UCSD-AML1 (cell line): ENCODE data around the gene XPO1.
"Not testable (repeated sequence)": the region's sequence is repeated elsewhere in the genome, so short reads cannot be mapped to it uniquely, and the experiment has no call there.

Experiments
- DNase-seq: peaks from one replicate; lab custom pipeline; 2025; ENCODE audit not compliant: unreplicated experiment; lab: John Stamatoyannopoulos, UW

The XPO1 gene

DNA sequence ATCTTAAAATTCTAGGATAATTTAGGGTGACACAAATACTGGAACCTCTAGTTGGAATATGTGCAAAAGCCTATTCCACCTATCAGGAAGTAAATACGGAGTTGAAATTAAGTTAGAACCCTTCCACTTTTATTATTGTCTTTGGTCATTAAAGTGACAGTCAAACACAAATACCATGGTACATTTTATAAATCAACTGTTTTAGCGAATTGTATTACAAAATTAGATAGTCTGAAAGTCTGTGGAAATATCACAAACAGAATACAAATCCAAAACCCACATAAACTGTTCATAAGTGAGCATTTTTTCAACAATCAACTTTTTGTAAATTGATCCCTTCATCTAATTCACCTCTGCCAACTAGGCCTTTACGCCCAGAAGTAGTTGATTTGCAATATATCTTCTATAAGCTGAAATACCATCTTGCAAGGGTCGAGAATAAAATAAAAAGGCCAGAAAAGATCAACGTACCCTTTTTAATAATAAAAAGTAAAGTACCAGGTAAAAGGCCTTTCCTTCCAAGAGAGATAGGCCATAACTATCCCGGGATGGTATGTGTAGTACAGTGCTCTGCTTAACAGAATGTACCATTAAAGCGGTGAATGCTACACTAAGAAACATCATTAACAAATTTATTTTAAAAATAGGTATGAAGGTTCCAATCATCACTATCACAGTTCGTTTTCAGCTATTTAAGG is 68.6 kb downstream of the XPO1 start:
- no peak for DNase-seq

DNA sequence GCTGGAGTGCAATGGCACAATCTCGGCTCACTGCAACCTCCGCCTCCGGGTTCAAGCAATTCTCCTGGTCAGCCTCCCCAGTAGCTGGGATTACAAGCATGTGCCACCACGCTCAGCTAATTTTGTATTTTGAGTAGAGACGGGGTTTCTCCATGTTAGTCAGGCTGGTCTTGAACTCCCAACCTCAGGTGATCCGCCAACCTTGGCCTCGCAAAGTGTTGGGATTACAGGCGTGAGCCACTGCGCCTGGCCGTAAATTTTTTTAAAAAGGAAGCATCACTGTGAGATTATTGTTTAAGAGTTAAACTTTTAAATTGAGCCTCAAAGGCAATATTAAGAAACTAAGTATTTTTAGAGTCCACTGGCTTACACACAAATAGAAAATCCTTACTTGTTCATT is 69.9 kb downstream of the XPO1 start:
- DNase-seq = not testable (repeated sequence)

DNA sequence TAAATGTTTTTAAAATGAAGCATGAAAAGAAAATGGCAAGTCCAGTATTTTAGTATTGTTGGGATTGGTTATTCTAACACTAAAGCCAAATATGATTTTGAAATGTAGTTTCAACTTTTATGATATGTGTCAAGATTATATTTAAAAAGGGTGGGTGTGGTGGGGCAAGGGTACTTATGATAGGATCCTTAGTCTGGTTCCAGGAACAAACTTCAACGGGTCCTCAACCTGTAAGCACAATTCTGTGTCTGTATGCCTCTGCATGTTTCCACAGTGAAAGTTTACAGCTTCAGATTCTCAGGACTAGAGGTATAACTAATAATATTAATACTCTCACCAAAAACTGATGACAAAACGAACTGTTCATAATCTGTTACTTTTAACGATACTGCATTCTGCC is 73.1 kb downstream of the XPO1 start:
- no peak for DNase-seq

DNA sequence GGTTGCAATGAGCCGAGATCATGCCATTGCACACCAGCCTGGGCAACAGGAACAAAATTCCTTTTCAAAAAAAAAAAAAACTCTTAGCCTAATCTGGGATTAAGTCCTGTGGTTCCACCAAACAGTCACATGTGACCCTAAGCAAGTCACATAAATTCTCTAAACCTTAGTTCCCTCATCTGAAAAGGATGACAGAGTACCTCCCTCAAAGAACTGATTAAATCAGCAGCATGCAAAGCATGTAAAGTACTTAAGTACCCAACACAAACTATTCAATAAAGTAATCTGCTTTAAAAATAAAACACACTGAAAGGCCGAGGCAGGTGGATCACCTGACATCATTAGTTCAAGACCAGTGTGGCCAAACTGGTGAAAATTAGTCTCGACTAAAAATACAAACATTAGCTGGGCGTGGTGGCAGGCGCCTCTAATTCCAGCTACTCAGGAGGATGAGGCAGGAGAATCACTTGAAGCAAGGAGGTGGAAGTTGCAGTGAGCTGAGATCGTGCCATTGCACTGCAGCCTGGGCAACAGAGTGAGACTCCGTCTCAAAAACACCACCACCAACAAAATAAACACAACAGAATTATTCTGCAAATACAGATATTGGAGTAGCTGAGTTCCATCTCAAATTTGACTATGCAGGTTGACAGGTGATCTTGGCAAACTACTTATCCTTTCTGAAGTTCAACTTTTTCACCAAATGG is 74.2 kb downstream of the XPO1 start:
- DNase-seq = no peak

DNA sequence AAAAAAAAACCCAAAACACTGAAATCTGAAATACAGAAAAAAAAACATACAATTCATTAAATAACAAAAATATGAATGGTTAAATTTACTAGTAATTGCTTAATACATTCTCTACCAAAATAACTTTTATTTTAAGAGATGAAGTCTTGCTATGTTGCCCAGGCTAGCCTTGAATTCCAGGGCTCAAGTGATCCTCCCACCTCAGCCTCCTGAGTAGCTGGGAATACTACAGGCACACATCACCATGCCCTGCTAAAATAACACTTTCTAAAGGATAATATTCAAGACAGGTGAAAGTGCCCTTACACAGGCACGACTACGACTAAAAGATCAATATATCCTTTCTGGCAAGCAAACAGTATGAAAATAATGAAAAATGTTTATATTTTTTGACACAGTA is 76.8 kb downstream of the XPO1 start:
- DNase-seq = no peak

DNA sequence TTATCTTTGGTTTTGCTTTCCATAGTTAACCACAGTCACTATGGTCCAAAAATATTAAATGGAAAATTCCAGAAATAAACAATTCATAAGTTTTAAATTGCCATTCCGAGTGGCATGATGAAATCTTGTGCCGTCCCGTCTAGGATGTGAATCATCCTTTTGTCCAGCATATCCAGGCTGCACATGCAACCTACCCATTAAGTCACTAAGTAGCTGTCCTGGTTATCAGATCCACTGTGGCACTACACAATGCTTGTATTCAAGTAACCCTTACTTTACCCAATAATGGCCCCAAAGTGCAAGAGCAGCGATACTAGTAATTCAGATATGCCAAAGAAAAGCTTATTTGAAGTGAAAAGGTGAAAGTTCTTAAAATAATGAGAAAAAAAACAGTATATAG is 78.0 kb downstream of the XPO1 start:
- DNase-seq = no peak

DNA sequence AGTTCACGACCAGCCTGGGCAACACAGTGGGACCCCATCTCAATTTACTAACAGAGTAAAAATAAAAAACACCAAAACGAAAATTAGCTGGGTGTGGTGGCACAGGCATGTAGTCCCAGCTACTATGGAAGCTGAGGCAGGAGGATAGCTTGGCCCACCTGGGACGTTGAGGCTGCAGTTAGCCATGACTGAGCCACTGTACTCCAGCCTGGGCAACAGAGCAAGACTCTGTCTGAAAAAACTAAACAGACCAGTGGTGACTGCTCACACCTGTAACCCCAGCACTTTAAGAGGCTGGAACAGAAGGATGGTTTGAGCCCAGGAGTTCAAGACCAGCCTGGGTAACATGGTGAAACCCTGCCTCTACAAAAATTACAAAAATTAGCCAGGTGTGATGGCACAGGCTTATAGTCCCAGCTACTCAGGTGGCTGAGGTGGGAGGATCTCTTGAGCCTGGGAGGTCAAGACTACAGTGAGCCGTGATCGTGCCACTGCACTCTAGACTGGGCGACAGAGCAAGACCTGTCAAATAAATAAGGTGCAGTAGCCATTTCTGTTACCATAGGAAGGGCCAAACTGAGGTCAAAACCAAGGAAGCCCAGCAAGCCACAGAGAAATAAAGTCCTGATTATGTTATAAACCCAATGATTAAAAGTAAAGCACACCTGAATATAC is 81.3 kb downstream of the XPO1 start:
- no peak for DNase-seq

DNA sequence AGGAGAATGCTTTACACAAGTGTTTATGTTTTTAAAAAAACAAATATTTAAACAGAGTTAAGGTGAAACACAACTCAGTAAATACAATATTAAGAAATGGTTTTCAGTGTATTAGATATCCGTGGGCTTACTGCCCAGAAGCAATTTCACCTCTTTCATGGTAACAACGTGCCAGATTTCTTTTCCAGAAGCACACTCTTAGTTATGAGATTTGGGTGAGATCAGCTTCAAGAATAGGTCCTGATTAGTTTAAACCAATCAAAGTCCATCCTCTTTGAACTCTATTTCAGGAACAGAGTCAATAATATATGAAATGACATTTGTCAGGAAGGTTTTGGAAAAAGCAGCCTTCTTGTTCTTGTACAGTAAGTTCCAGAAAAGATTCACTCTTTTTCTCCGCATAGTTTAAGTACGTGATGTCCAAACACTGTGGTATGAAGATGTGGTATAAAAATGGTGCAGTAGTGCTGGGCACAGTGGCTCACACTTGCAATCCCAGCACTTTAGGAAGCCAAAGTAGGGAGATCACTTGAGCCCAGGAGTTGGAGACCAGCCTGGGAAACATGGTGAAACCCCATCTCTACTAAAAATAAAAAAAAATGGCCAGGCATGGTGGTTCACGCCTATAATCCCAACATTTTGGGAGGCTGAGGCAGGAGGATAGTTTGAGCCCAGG is 81.9 kb downstream of the XPO1 start:
- DNase-seq = no peak

DNA sequence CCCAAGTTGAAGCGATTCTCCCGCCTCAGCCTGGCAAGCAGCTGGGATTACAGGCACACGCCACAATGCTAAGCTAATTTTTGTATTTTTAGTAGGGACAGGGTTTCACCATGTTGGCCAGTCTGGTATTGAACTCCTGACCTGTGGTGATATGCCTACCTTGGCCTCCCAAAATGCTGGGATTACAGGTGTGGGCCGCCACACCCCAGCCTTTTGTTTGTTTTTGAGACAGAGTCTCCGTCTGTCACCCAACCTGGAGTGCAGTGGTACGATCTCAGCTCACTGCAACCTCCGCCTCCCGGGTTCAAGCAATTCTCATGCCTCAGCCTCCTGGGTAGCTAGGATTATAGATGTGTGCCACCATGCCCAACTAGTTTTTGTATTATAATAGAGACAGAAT is 83.2 kb downstream of the XPO1 start:
- not testable (repeated sequence) for DNase-seq

DNA sequence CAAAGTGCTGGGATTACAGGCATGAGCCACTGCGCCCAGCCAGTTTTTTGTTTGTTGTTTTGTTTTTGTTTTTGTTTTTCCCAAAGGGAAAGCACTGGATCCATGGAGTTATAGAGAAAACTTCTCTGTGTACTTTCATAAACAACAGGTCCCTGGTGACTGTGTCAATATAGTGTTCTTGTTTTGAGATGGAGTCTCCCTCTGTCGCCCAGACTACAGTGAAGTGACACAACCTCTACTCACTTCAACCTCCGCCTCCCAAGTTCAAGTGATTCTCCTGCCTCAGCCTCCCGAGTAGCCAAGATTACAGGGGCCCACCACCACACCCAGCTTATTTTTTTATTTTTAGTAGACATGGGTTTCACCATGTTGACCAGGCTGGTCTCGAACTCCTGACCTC is 83.8 kb downstream of the XPO1 start:
- DNase-seq = no peak

DNA sequence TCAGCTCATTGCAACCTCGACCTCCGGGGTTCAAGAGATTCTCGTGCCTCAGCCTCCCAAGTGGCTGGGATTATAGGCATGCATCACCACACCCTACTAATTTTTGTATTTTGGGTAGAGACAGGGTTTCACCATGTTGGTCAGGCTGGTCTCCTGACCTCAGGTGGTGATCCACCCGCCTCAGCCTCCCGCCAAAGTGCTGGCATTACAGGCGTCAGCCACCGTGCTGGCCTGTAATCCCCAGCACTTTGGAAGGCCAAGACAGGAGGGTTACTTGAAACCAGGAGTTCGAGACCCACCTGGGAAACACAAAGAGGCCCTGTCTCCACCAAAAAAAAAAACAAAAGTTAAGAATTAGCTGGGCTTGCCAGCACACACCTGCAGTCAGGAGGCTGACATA is 85.8 kb downstream of the XPO1 start:
- DNase-seq = no peak

DNA sequence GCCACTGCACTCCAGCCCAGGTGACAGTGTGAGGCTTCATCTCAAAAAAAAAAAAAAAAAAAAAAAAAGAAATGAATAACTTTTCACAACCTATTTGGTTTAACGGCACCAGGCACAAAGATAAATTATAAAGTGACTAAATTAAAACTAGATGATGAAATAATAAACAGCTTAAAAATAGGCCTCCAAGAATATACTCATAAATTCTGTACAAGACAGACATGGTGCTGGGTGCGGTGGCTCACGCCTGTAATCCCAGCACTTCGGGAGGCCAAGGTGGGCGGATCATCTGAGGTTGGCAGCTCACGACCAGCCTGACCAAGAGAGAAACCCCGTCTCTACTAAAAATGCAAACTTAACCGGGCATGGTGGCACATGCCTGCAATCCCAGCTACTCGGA is 87.0 kb downstream of the XPO1 start:
- no peak for DNase-seq

DNA sequence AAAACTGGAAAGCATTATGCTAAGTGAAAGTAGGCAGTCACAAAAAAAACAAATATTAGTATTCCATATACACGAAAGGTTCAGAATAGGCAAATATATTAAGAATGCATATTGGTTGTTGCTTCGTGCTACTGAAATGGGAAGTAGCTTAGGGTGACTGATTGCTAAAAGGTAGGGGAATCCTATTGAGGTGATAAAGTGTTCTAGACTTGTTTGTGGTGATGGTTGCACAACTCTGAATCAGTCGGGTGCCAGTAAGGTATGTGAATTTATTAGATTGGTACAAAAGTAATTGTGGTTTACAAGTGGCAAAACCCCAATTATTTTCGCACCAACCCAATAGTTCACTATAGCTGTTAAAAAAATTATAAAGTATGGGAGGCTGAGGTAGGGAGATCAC is 88.0 kb downstream of the XPO1 start:
- DNase-seq = no peak

DNA sequence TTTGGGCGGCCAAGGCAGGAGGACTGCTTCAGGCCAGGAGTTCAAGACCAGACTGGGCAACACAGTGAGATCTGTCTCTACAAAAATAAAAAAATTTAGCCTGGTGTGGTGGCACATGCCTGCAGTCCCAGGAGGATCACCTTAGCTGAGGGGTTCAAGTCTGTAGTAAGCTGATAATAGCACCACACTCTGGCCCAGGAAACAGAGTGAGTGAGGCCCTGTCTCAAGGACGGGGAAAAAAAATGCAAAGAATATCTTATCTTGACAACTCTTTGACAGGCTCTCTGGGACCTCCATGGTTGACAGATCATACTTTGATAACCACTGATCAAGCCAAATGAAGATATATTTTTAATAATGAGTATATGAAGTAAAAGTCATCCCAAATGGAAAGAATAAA is 89.9 kb downstream of the XPO1 start:
- DNase-seq = no peak

DNA sequence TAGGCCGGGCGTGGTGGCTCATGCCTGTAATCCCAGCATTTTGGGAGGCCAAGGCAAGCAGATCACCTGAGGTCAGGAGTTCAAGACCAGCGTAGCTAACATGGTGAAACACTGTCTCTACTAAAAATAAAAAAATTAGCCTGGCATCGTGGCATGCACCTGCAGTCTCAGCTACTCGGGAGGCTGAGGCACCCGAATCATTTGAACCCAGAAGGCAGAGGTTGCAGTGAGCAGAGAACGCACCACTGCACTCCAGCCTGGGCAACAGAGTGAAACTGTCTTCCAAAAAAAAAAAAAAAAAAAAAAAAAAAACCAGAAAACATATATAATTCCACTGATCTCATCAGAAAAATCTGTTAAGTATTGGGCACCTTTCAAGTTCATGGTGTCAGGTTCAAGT is 91.2 kb downstream of the XPO1 start:
- not testable (repeated sequence) for DNase-seq

DNA sequence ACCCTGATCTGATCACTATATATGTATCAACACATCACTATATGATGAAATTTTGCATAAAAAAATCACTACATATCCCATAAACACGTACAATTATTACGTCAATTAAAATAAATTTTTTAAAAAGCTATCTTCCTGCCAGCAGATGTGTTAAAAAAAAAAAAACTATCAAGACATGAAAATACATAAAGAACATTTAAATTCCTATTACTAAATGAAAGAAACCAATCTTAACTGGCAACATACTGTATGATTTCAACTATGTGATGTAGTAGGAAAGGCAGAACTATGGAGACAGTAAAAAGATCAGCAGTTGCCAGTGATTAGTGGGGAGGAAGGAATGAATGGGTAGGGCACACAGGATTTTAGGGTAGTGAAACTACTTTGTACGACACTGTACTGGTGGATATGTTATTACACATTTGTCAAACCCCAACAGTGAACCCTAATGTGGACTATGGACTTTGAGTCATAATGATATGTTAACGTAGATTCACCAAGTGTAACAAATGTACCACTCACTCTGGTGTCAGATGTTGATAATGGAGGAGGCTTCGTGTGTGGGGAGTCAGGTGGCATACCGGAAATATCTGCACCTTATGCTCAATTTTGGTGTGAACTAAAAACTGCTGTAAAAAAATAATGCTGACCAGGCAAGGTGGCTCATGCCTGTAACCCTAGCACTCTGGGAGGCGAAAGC is 94.7 kb downstream of the XPO1 start:
- DNase-seq = no peak

DNA sequence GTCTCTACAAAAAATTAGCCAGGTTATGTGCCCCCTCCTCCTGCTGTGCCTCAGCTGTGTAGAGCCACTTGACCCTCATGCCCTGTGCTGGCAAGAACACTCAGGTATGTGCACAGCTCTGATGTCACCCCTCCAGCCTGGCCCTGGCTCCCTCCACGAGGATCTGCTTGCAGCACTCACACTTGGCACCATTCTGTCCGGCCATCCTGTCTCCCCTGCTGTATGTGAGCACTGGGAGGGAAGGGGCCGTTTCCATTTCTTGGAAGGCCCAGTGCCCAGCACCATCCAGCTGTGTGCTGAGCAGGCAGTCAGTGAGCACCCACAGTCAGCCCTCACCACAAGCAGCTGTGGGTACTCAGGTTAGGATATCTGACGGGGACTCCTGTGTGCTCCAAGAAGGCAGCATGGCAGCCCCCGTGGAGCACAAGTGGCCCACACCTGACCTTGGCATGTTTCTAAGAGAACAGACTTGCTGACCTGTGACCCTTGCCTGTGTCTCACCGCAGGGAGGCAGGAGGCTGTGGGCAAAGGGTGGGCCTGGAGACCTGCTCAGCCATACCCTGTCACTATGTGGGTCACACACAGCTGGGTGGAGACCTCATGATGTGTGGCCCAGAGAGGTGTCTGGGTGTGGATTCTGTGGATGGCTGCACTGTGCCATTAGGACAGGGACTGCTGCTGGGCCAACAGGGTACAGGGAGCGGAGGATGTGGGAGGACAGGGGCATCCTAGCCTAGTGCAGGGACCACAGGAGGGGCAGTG is 98.7 kb downstream of the XPO1 start:
- no peak for DNase-seq

DNA sequence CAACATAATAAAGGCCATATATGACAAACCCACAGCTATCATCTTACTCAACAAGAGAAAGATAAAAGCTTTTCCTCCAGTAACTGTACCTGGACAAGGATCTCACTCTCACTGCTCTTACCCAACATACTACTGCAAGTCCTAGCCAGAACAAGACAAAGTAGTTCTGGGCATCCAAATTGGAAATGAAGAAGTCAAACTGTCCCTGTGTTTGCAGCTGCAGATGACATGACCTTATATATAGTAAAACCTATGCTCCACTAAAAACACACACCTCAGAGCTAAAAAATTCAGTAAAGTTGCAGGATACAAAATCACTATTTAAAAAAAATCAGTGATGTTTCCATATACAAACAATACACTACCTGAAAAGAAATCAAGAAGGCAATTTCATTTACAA is 99.5 kb downstream of the XPO1 start:
- DNase-seq = no peak

DNA sequence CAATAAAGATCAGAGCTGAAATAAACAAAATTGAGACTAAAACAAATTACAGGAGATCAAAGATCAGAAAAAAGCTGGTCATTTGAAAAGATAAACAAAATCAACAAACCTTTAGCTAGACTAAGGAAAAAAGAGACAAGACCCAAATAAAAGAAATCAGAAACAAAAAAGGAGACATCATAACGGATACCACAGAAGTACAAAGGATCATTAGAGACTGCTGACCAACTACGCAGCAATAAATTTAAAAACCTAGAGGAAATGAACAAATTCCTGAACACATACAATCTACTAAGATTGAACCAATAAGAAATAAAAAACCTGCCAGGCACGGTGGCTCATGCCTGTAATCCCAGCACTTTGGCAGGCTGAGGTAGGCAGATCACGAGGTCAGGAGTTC is 101.0 kb downstream of the XPO1 start:
- no peak for DNase-seq

DNA sequence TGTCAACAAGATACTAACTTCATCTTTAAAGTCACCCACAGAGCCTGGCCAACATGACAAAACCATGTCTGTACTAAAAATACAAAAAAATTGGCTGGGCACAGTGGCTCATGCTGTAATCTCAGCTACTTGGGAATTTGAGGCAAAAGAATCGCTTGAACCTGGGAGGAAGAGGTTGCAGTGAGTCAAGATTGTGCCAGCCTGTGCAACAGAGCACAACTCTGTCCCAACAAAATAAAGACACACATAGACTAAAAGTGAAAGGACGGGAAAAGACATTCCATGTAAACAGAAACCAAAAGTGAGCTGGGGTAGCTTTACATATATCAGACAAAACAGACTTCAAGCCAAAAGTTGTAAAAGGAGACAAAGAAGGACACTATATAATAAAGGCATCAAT is 102.1 kb downstream of the XPO1 start:
- no peak for DNase-seq

DNA sequence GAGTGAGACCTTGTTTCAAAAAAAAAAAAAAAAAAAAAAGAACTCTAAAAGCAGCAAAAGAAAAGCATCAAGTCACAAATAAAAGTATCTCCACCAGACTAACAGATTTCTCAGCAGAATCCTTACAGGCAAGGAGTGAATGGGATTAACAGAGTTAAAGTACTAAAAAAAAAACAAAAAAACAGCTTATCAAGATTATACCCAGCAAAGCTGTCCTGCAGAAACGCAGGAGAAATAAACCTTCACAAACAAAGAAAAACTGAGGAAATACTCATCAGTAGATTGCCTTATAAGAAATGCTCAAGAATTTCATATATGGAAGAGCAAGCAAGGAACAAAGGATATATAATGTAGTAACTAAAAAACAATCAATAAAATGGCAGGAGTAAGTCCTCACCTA is 102.9 kb downstream of the XPO1 start:
- DNase-seq = no peak
